ENCODE measurements around the gene COL10A1.

Gene COL10A1

DNA sequence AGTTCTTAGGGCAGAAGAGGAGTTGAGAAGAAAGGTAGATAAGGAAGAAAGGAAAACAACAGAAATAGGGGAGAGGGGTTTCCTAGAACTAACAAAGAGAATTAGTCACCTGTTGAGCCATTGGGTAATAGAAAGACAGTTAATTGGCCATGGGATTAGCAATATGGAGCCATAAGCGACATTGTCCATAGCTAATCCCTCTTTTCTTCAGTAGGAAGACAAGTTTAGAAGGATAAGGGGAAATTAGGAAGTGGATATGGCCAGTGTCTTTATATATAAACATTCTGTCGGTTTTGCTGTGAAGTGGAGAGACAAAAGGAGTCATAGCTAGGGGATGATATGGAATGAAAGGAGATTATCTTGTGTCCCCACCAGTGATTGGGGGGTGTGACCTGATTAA is 43.9 kb upstream of the COL10A1 start:
- TF ChIP-seq, protein P1, sequence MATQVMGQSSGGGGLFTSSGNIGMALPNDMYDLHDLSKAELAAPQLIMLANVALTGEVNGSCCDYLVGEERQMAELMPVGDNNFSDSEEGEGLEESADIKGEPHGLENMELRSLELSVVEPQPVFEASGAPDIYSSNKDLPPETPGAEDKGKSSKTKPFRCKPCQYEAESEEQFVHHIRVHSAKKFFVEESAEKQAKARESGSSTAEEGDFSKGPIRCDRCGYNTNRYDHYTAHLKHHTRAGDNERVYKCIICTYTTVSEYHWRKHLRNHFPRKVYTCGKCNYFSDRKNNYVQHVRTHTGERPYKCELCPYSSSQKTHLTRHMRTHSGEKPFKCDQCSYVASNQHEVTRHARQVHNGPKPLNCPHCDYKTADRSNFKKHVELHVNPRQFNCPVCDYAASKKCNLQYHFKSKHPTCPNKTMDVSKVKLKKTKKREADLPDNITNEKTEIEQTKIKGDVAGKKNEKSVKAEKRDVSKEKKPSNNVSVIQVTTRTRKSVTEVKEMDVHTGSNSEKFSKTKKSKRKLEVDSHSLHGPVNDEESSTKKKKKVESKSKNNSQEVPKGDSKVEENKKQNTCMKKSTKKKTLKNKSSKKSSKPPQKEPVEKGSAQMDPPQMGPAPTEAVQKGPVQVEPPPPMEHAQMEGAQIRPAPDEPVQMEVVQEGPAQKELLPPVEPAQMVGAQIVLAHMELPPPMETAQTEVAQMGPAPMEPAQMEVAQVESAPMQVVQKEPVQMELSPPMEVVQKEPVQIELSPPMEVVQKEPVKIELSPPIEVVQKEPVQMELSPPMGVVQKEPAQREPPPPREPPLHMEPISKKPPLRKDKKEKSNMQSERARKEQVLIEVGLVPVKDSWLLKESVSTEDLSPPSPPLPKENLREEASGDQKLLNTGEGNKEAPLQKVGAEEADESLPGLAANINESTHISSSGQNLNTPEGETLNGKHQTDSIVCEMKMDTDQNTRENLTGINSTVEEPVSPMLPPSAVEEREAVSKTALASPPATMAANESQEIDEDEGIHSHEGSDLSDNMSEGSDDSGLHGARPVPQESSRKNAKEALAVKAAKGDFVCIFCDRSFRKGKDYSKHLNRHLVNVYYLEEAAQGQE (IDR thresholded peaks at IDR 0.05; ENCODE audit: insufficient read depth in 1 of 2, low read depth in 2 of 2, low read length in 2 of 2): no peak
- TF ChIP-seq TAF1 (IDR thresholded peaks at IDR 0.05; ENCODE audit: borderline replicate concordance, insufficient read depth, low read length) (no peak), POLR2AphosphoS5 (IDR thresholded peaks at IDR 0.05; ENCODE audit: low read depth, low read length) (no peak), SIN3A (IDR thresholded peaks at IDR 0.05; ENCODE audit: borderline replicate concordance, insufficient read depth, low read length) (no peak), FOXP2 (optimal IDR thresholded peaks at IDR 0.05; ENCODE audit: borderline replicate concordance, extremely low read depth, extremely low read length, insufficient read depth) (no peak)

DNA sequence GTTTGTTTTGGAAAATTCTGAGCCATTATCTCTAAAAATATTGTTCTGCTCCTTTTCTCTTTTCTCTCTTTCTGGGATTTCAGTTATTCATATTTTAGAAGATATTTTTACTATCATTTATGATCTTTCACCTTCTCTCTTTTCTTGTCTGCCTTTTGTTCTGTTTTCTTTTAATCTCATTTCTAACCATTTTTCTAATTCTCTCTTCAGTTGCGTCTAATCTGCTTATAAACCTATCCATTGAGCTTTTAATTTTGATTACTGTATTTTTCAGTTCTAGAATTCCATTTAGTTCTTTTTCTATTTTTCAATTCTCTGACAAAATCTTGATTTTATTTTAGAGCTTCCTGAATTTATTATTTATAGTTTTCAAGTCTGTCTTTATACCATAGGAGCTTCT is 42.2 kb upstream of the COL10A1 start:
- TF ChIP-seq, protein P1 (IDR thresholded peaks at IDR 0.05; ENCODE audit: insufficient read depth in 1 of 2, low read depth in 2 of 2, low read length in 2 of 2): no peak
- TF ChIP-seq TAF1 (IDR thresholded peaks at IDR 0.05; ENCODE audit: borderline replicate concordance, insufficient read depth, low read length) (no peak), POLR2AphosphoS5 (IDR thresholded peaks at IDR 0.05; ENCODE audit: low read depth, low read length) (no peak), FOXP2 (optimal IDR thresholded peaks at IDR 0.05; ENCODE audit: borderline replicate concordance, extremely low read depth, extremely low read length, insufficient read depth) (no peak), SIN3A (IDR thresholded peaks at IDR 0.05; ENCODE audit: borderline replicate concordance, insufficient read depth, low read length) (no peak)

DNA sequence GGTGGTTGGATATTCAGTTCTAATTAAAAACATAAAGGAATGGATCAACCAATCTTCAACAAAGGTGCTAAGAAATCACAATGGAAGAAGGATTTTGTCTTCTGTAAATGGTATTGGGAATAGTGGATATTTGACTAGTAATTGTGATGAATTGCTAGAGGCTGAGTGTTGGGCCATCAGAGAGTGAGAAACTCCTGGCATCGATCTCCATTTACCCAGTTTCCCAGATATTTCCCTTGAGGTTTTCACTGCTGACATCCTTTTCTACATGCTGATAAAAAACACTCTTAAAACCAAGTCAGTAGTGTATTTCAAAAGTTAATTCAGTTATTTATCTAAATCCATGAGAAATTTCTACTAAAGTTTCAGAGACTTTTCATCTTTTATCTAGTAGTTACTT is 40.4 kb upstream of the COL10A1 start:
- TF ChIP-seq POLR2AphosphoS5 (IDR thresholded peaks at IDR 0.05; ENCODE audit: low read depth, low read length) (no peak), SIN3A (IDR thresholded peaks at IDR 0.05; ENCODE audit: borderline replicate concordance, insufficient read depth, low read length) (no peak), FOXP2 (optimal IDR thresholded peaks at IDR 0.05; ENCODE audit: borderline replicate concordance, extremely low read depth, extremely low read length, insufficient read depth) (no peak), TAF1 (IDR thresholded peaks at IDR 0.05; ENCODE audit: borderline replicate concordance, insufficient read depth, low read length) (no peak)
- TF ChIP-seq, protein P1 (IDR thresholded peaks at IDR 0.05; ENCODE audit: insufficient read depth in 1 of 2, low read depth in 2 of 2, low read length in 2 of 2): no peak

DNA sequence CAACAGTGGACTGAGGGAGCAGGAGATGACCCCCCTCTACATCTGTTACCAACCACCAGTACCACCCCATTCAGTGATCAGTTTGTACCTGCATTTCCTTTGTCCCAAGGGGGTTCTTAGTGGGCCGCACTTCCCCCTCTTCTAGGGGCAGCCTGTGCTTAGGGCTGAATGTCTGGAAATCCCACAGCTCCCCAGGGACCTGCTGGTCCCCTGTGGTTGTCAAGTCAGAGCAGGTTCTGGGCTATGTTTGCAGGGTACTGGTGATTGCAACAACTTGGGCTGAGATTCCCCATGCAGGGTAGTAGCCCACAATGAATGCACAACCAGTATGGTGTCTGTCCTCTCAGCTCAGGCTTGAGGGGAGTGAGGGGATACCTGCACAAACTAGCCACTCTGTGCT is 39.7 kb upstream of the COL10A1 start:
- no peak for TF ChIP-seq FOXP2 (optimal IDR thresholded peaks at IDR 0.05; ENCODE audit: borderline replicate concordance, extremely low read depth, extremely low read length, insufficient read depth)
- TF ChIP-seq SIN3A (IDR thresholded peaks at IDR 0.05; ENCODE audit: borderline replicate concordance, insufficient read depth, low read length): no peak
- TF ChIP-seq POLR2AphosphoS5 (IDR thresholded peaks at IDR 0.05; ENCODE audit: low read depth, low read length): no peak
- TF ChIP-seq TAF1 (IDR thresholded peaks at IDR 0.05; ENCODE audit: borderline replicate concordance, insufficient read depth, low read length): no peak
- TF ChIP-seq, protein P1 (IDR thresholded peaks at IDR 0.05; ENCODE audit: insufficient read depth in 1 of 2, low read depth in 2 of 2, low read length in 2 of 2): no peak

Data from PFSK-1 (cell line).